ENCODE data around the gene NAT9. TPM values are rescaled to one million over a fixed set of nuclear protein-coding genes. Genes with fewer than 3 reads are reported as not detected.

The NAT9 gene
- total and polyA plus RNA-seq, 2 of the 4 experiments (the other 2 are of a cell fraction): 48.9 to 62.0 TPM

- H3K9me3 ChIP-seq (ENCODE audit: control insufficient read depth, insufficient read depth, low read length): no peaks in the 10 kb centered on the region
- no peak overlapping the region for H2BK20ac ChIP-seq (ENCODE audit: low read depth, low read length)
- no TSS peak for BruUV-seq (replicated peaks)
- H2AK5ac ChIP-seq (ENCODE audit: low read depth, low read length): no peak overlapping the region
- CTCF ChIA-PET: interaction anchor here (1.0 kb wide), 1 partner anchor 19 kb away, joined by 3 read pairs; no protein-coding TSS in a partner anchor
- no peak overlapping the region for H3K23ac ChIP-seq (ENCODE audit: low read depth, low read length)
- no peak overlapping the region for H4K8ac ChIP-seq (ENCODE audit: low read depth in 2 of 2, low read length in 2 of 2)
- H2BK15ac ChIP-seq (ENCODE audit: low read depth, low read length): no peak overlapping the region
- no peak overlapping the region for H2AK9ac ChIP-seq (replicated peaks; ENCODE audit: low read depth, low read length, poor library complexity)
- H3K27ac ChIP-seq (ENCODE audit: insufficient read depth, low read length): no peak overlapping the region
- H3K14ac ChIP-seq (replicated peaks; ENCODE audit: low read depth, low read length): no peak overlapping the region
- no peak overlapping the region for H3K9ac ChIP-seq (ENCODE audit: low read depth, low read length)
- peaks cover 35% of the 10 kb centered on the region for H3K36me3 ChIP-seq (ENCODE audit: control insufficient read depth, insufficient read depth, low read length)
- no peaks in the 10 kb centered on the region; the same call in 1 of the 2 replicates for H4K20me1 ChIP-seq (ENCODE audit: insufficient read depth, low read length)
- H3K56ac ChIP-seq (ENCODE audit: extremely low read depth, insufficient read depth, low read length): no peak overlapping the region
- H3K4ac ChIP-seq (ENCODE audit: low read depth, low read length): no peak overlapping the region
- no peak overlapping the region for H4K91ac ChIP-seq (ENCODE audit: insufficient read depth, low read depth, low read length)
- in situ Hi-C loops (cut with MboI; ENCODE audit: low sequenced_read_pairs): loop anchor here (5.0 kb wide), 1 partner anchor 75 kb away; no protein-coding TSS in a partner anchor
- no peak overlapping the region for H4K5ac ChIP-seq (ENCODE audit: low read depth, low read length)
- intact Hi-C loops (cut with micrococcal nuclease): no loop called here
- TF ChIP-seq SMC3 (IDR thresholded peaks at IDR 0.05; ENCODE audit: low read depth, low read length) (no peak), RFX5 (IDR thresholded peaks at IDR 0.05; ENCODE audit: low read depth, low read length) (no peak), USF2 (IDR thresholded peaks at IDR 0.05; ENCODE audit: low read depth, low read length) (no peak), CTCF (conservative IDR thresholded peaks at IDR 0.05; ENCODE audit: low read depth, low read length) (no peak), RCOR1 (IDR thresholded peaks at IDR 0.05; ENCODE audit: insufficient replicate concordance, low read length) (no peak), FOS (IDR thresholded peaks at IDR 0.05; ENCODE audit: low read depth, low read length) (no peak), BHLHE40 (IDR thresholded peaks at IDR 0.05; ENCODE audit: low read depth, low read length) (no peak), MXI1 (IDR thresholded peaks at IDR 0.05; ENCODE audit: borderline replicate concordance, low read depth, low read length) (no peak), RAD21 (IDR thresholded peaks at IDR 0.05; ENCODE audit: low read length) (no peak), ELK1 (IDR thresholded peaks at IDR 0.05; ENCODE audit: borderline replicate concordance, low read depth, low read length) (no peak), CHD1 (IDR thresholded peaks at IDR 0.05; ENCODE audit: low read depth, low read length) (no peak), MAZ (IDR thresholded peaks at IDR 0.05; ENCODE audit: borderline replicate concordance, low read depth, low read length) (no peak), POLR2A (IDR thresholded peaks at IDR 0.05; ENCODE audit: low read depth, low read length) (no peak)
- ATAC-seq (ENCODE audit: low read depth) (no peak), DNase-seq (no peak)
- H3K4me1 ChIP-seq (ENCODE audit: control insufficient read depth, insufficient read depth, low read length): no peaks in the 10 kb centered on the region
- no peak overlapping the region for H3K4me2 ChIP-seq (ENCODE audit: low read depth, low read length)
- H3K27me3 ChIP-seq (ENCODE audit: control insufficient read depth, insufficient read depth, low read length): no peaks in the 10 kb centered on the region
- POLR2A ChIA-PET (ENCODE audit: unreplicated experiment): no interaction called here
- H3K9me1 ChIP-seq (ENCODE audit: insufficient read depth, low read length): no peaks in the 10 kb centered on the region
- 94% methylated on average over 9 of the region's 12 CpGs; no CpG with 5 or more reads in 1 of the 2 experiments for WGBS, 2 experiments (ENCODE audit: extremely low coverage in 2 of 2, insufficient read length in 1 of 2)
- no peaks in the 10 kb centered on the region for H3K79me1 ChIP-seq (ENCODE audit: low read depth in 1 of 2, low read length in 2 of 2)
- no peak overlapping the region for H2BK120ac ChIP-seq (ENCODE audit: low read depth, low read length)
- H3K18ac ChIP-seq (ENCODE audit: low read depth, low read length): no peak overlapping the region
- dilution Hi-C loops (cut with HindIII; ENCODE audit: low sequenced_read_pairs, unreplicated experiment): no loop called here
- no peak overlapping the region for H2BK5ac ChIP-seq (ENCODE audit: low read depth, low read length, poor library complexity, severe bottlenecking)
- no peak overlapping the region for H3K4me3 ChIP-seq (ENCODE audit: insufficient read depth, low read depth, low read length)
- no peak overlapping the region for H2AFZ ChIP-seq (replicated peaks; ENCODE audit: low read length, poor library complexity)
Measured at GRCh38 chr17:74792586-74793105, 16.5 kb upstream of the NAT9 start.

Measured in IMR-90 (cell line).